Mesendoderm (in vitro differentiated cells): ENCODE measurements around the gene CLIP4.

Experiments
- DNase-seq: peaks from one replicate; pipeline ENCODE4 v3.0.0; 2013
- H2AK5ac ChIP-seq: 2 replicates; pipeline ENCODE4 v1.6.1; 2013; ENCODE audit warnings: low read length, inconsistent platforms
- H2BK120ac ChIP-seq: 2 replicates; pipeline ENCODE4 v1.6.1; 2013; ENCODE audit warnings: low read depth, mild to moderate bottlenecking, low read length, moderate library complexity, mixed read lengths
- H2BK15ac ChIP-seq: replicated peaks from 2 replicates; pipeline ENCODE4 v1.6.1; 2013; ENCODE audit warnings: low read depth, mild to moderate bottlenecking, moderate library complexity
- H2BK5ac ChIP-seq: 2 replicates; pipeline ENCODE4 v1.6.1; 2013; ENCODE audit warnings: low read length, inconsistent platforms
- H3K18ac ChIP-seq: 2 replicates; pipeline ENCODE4 v1.6.1; 2013; ENCODE audit warnings: mild to moderate bottlenecking, low read length, mixed read lengths
- H3K23ac ChIP-seq: one replicate; pipeline ENCODE4 v1.6.1; 2013; ENCODE audit warnings: low read length
- H3K27ac ChIP-seq: 2 replicates; pipeline ENCODE4 v1.5.1; 2013; ENCODE audit warnings: low read depth, mild to moderate bottlenecking, inconsistent platforms, low read length, moderate library complexity
- H3K27me3 ChIP-seq: 2 replicates; pipeline ENCODE4 v1.6.1; 2013; ENCODE audit warnings: low read length, control low read depth, mild to moderate bottlenecking, inconsistent platforms; ENCODE audit not compliant: insufficient read depth, poor library complexity
- H3K36me3 ChIP-seq: 2 replicates; pipeline ENCODE4 v1.6.1; 2013; ENCODE audit warnings: low read length, inconsistent platforms; ENCODE audit not compliant: control insufficient read depth, insufficient read depth
- H3K4ac ChIP-seq: one replicate; pipeline ENCODE4 v1.6.1; 2013; ENCODE audit warnings: low read depth, mild to moderate bottlenecking, low read length, moderate library complexity
- H3K4me1 ChIP-seq: 2 replicates; pipeline ENCODE4 v1.6.1; 2013; ENCODE audit warnings: low read depth, low read length, inconsistent platforms; ENCODE audit not compliant: control insufficient read depth
- H3K4me2 ChIP-seq: 2 replicates; pipeline ENCODE4 v1.6.1; 2013; ENCODE audit warnings: low read length
- H3K4me3 ChIP-seq: 2 replicates; pipeline ENCODE4 v1.5.1; 2013; ENCODE audit warnings: mild to moderate bottlenecking, low read length
- H3K56ac ChIP-seq: one replicate; pipeline ENCODE4 v1.6.1; 2013; ENCODE audit warnings: low read length
- H3K79me1 ChIP-seq: 2 replicates; pipeline ENCODE4 v1.6.1; 2013; ENCODE audit warnings: low read length, inconsistent platforms
- H3K79me2 ChIP-seq: 2 replicates; pipeline ENCODE4 v1.6.1; 2013; ENCODE audit warnings: mild to moderate bottlenecking, low read length; ENCODE audit not compliant: control insufficient read depth, insufficient read depth
- H3K9ac ChIP-seq: 2 replicates; pipeline ENCODE4 v1.6.1; 2013; ENCODE audit warnings: low read length, inconsistent platforms
- H4K5ac ChIP-seq: one replicate; pipeline ENCODE4 v1.6.1; 2013; ENCODE audit warnings: low read length
- H4K8ac ChIP-seq: one replicate; pipeline ENCODE4 v1.6.1; 2013; ENCODE audit warnings: low read depth, mild to moderate bottlenecking, control low read depth, low read length, moderate library complexity
- WGBS: extraction: QIAGEN DNeasy Blood & Tissue Kit; methylation state at CpG from one replicate; pipeline ENCODE4 v1.1.7; 2013; ENCODE audit warnings: low lambda C conversion rate, missing lambda C conversion rate; ENCODE audit not compliant: insufficient coverage; ENCODE audit errors: extremely low coverage; 5-methylcytosine and 5-hydroxymethylcytosine counted together

CLIP4 gene

GRCh38 chr2:29071032-29071975, 43.9 kb upstream of the CLIP4 start:
- H3K4me1 ChIP-seq: no peaks in the 10 kb centered on the region
- no peak overlapping the region for H4K8ac ChIP-seq
- no peaks in the 10 kb centered on the region for H3K27me3 ChIP-seq
- no peak overlapping the region for H2AK5ac ChIP-seq
- no peak overlapping the region for H2BK120ac ChIP-seq
- no peak overlapping the region for H3K56ac ChIP-seq
- no peak overlapping the region for H4K5ac ChIP-seq
- no peak overlapping the region for H2BK5ac ChIP-seq
- no peak overlapping the region for H2BK15ac ChIP-seq
- H3K4me2 ChIP-seq: no peak overlapping the region
- no CpG with 5 or more reads among the region's 19 CpGs for WGBS
- no peaks in the 10 kb centered on the region for H3K79me2 ChIP-seq
- H3K18ac ChIP-seq: no peak overlapping the region
- H3K27ac ChIP-seq: no peak overlapping the region
- DNase-seq: no peak
- H3K4me3 ChIP-seq: no peak overlapping the region
- no peaks in the 10 kb centered on the region for H3K79me1 ChIP-seq
- H3K9ac ChIP-seq: no peak overlapping the region
- no peak overlapping the region for H3K23ac ChIP-seq
- no peaks in the 10 kb centered on the region for H3K36me3 ChIP-seq
- no peak overlapping the region for H3K4ac ChIP-seq

DNA sequence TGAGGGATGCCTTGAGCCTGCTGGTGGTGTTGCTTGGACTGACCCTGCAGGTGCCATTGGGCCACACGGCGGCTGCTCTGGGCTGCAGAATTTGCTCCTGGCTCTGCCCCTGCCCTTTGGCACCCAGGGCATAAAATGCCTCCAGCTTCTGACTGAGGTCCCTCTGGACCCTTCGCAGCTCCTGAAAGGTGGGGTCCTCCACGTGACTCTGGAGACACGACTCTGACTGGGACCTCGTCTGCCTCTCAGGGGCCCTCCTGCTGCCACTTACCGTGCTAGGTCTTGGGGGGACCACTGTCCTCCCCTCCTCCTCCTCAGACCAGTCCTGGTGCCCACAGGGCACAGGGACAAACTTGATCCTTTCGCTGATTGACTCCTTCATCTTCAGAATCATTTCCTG, 43.0 kb upstream of the CLIP4 start:
- no peak overlapping the region for H3K23ac ChIP-seq
- no CpG with 5 or more reads among the region's 8 CpGs for WGBS
- no peaks in the 10 kb centered on the region for H3K36me3 ChIP-seq
- H3K18ac ChIP-seq: no peak overlapping the region
- no peak overlapping the region for H3K4me2 ChIP-seq
- no peaks in the 10 kb centered on the region for H3K79me1 ChIP-seq
- H3K9ac ChIP-seq: no peak overlapping the region
- no peak overlapping the region for H3K27ac ChIP-seq
- H3K79me2 ChIP-seq: no peaks in the 10 kb centered on the region
- H4K8ac ChIP-seq: no peak overlapping the region
- H2AK5ac ChIP-seq: no peak overlapping the region
- no peak overlapping the region for H3K4me3 ChIP-seq
- H3K4me1 ChIP-seq: no peaks in the 10 kb centered on the region
- H3K56ac ChIP-seq: no peak overlapping the region
- no peak overlapping the region for H3K4ac ChIP-seq
- no peak overlapping the region for H2BK15ac ChIP-seq
- no peak for DNase-seq
- H2BK120ac ChIP-seq: no peak overlapping the region
- H3K27me3 ChIP-seq: no peaks in the 10 kb centered on the region
- no peak overlapping the region for H2BK5ac ChIP-seq
- H4K5ac ChIP-seq: no peak overlapping the region

GRCh38 chr2:29072971-29073725, 42.1 kb upstream of the CLIP4 start:
- WGBS: no CpG with 5 or more reads among the region's 12 CpGs
- no peaks in the 10 kb centered on the region for H3K79me1 ChIP-seq
- no peaks in the 10 kb centered on the region for H3K79me2 ChIP-seq
- H2BK5ac ChIP-seq: no peak overlapping the region
- H4K5ac ChIP-seq: no peak overlapping the region
- H2AK5ac ChIP-seq: no peak overlapping the region
- no peak overlapping the region for H3K23ac ChIP-seq
- no peak overlapping the region for H3K18ac ChIP-seq
- H3K56ac ChIP-seq: no peak overlapping the region
- H3K4ac ChIP-seq: no peak overlapping the region
- no peaks in the 10 kb centered on the region for H3K27me3 ChIP-seq
- no peak overlapping the region for H3K4me3 ChIP-seq
- H2BK15ac ChIP-seq: no peak overlapping the region
- H3K9ac ChIP-seq: no peak overlapping the region
- H3K36me3 ChIP-seq: no peaks in the 10 kb centered on the region
- no peak overlapping the region for H4K8ac ChIP-seq
- no peak overlapping the region for H2BK120ac ChIP-seq
- no peaks in the 10 kb centered on the region for H3K4me1 ChIP-seq
- H3K4me2 ChIP-seq: no peak overlapping the region
- DNase-seq: no peak
- no peak overlapping the region for H3K27ac ChIP-seq

DNA sequence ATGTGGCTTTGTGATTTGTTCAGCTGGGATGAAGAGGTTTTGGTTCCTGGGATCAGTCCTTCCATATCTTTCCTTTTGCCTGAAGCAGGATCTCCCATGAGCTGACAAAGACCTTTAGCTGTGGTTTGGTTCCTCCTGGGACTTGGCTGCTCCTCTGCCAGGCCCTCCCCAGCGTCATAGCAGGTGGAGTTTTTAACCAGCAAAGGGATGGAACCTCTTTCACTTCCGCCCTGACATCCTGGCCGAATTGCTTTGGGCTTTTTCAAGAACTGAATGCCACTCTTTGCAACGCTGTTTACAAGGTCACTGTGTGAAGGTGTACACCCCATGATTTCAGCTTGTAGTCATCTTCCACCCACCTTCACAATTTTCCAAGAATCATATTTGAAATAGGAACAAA, 41.3 kb upstream of the CLIP4 start:
- Histone ChIP-seq H3K27ac (no peak overlapping the region), H4K5ac (no peak overlapping the region), H3K4ac (no peak overlapping the region), H3K4me3 (no peak overlapping the region), H3K18ac (no peak overlapping the region), H2BK15ac (no peak overlapping the region), H3K4me2 (no peak overlapping the region), H3K27me3 (no peaks in the 10 kb centered on the region), H2BK120ac (no peak overlapping the region), H3K36me3 (no peaks in the 10 kb centered on the region), H3K79me2 (no peaks in the 10 kb centered on the region), H3K79me1 (no peaks in the 10 kb centered on the region), H2BK5ac (no peak overlapping the region), H3K4me1 (no peaks in the 10 kb centered on the region), H4K8ac (no peak overlapping the region), H2AK5ac (no peak overlapping the region), H3K23ac (no peak overlapping the region), H3K9ac (no peak overlapping the region), H3K56ac (no peak overlapping the region)
- no CpG with 5 or more reads among the region's 4 CpGs for WGBS
- no peak for DNase-seq

DNA sequence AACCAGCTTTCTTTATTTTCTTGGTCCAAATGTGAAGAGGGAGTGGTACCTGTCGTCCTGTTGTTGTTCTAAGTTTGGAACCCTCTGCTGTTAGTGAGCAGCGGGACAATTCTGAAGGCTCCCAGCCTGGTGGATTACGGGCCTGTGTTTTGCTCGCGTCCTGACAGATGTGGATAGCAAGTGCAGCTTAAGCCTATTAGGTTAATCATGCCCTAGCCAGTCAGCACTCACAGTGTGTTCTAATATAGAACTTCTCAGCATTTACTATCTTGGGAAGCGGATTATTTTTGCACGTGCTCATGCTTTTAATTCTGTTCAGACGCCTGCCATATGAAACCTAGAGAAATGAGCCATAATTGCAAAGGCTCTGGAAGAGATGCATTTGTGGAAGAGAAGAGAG, 40.8 kb upstream of the CLIP4 start, which contains the start of gene PCARE:
PCARE (minus strand) TSS at position 113 of the 400 bp plus-strand sequence. CDS start 262 bp downstream, outside the sequence.
- DNase-seq: no peak
- Histone ChIP-seq H3K4ac (no peak within 1 kb of the TSS), H3K4me2 (no peak within 1 kb of the TSS), H3K79me2 (no peaks in the 10 kb centered on the region), H3K27ac (no peak within 1 kb of the TSS), H2BK5ac (no peak within 1 kb of the TSS), H3K4me1 (no peaks in the 10 kb centered on the region), H3K4me3 (no peak within 1 kb of the TSS), H4K5ac (no peak within 1 kb of the TSS), H3K27me3 (no peaks in the 10 kb centered on the region), H3K36me3 (no peaks in the 10 kb centered on the region), H3K18ac (no peak within 1 kb of the TSS), H2AK5ac (no peak within 1 kb of the TSS), H2BK15ac (no peak within 1 kb of the TSS), H2BK120ac (no peak within 1 kb of the TSS), H4K8ac (no peak within 1 kb of the TSS), H3K79me1 (no peaks in the 10 kb centered on the region), H3K9ac (no peak within 1 kb of the TSS), H3K23ac (no peak within 1 kb of the TSS), H3K56ac (no peak within 1 kb of the TSS)
- WGBS: no CpG with 5 or more reads among the region's 8 CpGs
